Heart right ventricle (tissue), 16 donors: ENCODE results near the gene RAB8A. TPM values are rescaled to one million over a fixed set of nuclear protein-coding genes. Genes with fewer than 3 reads are reported as not detected.

Source experiments
- ATAC-seq, 8 donors: fragments of 200-7000 bp; cut with Tn5 transposase; one replicate each; pipeline ENCODE4 v1.9.1; 2020; ENCODE audit warnings: mild to moderate bottlenecking in 8 of 8, moderate library complexity in 8 of 8, moderate number of reproducible peaks in 1 of 8
- DNase-seq, 2 donors: peaks; one replicate each; pipeline ENCODE4 v3.0.0-alpha.2; 2020
- H3K27ac ChIP-seq, 10 donors: fragments of 200-600 bp; sonication (generic) in 2 of 10; one replicate each; pipeline versions ENCODE4 v1.5.0 to v1.8.0; 2020 to 2022; ENCODE audit warnings: mild to moderate bottlenecking in 3 of 10
- H3K27me3 ChIP-seq, 7 donors: fragments of 200-600 bp; one replicate each; pipeline ENCODE4 v1.8.0; 2021 to 2022; ENCODE audit warnings: mild to moderate bottlenecking in 2 of 7
- H3K36me3 ChIP-seq, 9 donors: fragments of 200-600 bp; sonication (generic) in 1 of 9; one replicate each; pipeline versions ENCODE4 v1.5.0 to v1.8.0; 2020 to 2022; ENCODE audit warnings: mild to moderate bottlenecking in 2 of 9
- H3K4me1 ChIP-seq, 9 donors: fragments of 200-600 bp; sonication (generic) in 1 of 9; one replicate each; pipeline versions ENCODE4 v1.5.0 to v1.8.0; 2020 to 2022; ENCODE audit warnings: mild to moderate bottlenecking in 4 of 9
- H3K4me3 ChIP-seq, 10 donors: fragments of 200-600 bp; sonication (generic) in 2 of 10; one replicate each; pipeline versions ENCODE4 v1.5.0 to v1.8.0; 2020 to 2022; ENCODE audit warnings: mild to moderate bottlenecking in 7 of 10, moderate library complexity in 2 of 10
- H3K9me3 ChIP-seq, 11 donors: fragments of 200-600 bp in 10 of 11; sonication (generic) in 2 of 11; one replicate each; pipeline versions ENCODE4 v1.5.0 to v1.8.0; 2013 to 2022; ENCODE audit warnings: mild to moderate bottlenecking in 2 of 11, control low read depth in 1 of 11, moderate library complexity in 1 of 11
- CTCF ChIP-seq, 9 donors: fragments of 200-600 bp; sonication (generic) in 2 of 9; IDR thresholded peaks; one replicate each; pipeline versions ENCODE4 v1.5.0 to v1.8.0; 2021 to 2022; ENCODE audit warnings: antibody characterized with exemption in 9 of 9, mild to moderate bottlenecking in 5 of 9, moderate library complexity in 1 of 9
- WGBS, 2 donors: extraction: QIAGEN DNeasy Blood & Tissue Kit; methylation state at CpG; one replicate each; pipeline ENCODE4 v1.1.7; 2013; ENCODE audit warnings: inconsistent platforms in 1 of 2; 5-methylcytosine and 5-hydroxymethylcytosine counted together
- intact Hi-C, 10 donors: fragments of 100-400 bp; cut with DNase I; formaldehyde crosslinking; loops; one replicate each; pipeline versions ENCODE4 v1.11.1 to v1.14.2; 2022
- polyA plus RNA-seq, 2 donors: library from polyadenylated mRNA; stranded (reverse); fragments of 200-250 nt; gene quantifications; one replicate each; pipeline ENCODE4 v1.2.3, GENCODE V29; 2013
- total RNA-seq, 10 donors: library from RNA; stranded (reverse); fragmentation: NEBNext Ultra II Directional in 3 of 10; extraction: Animal tissue kit (Norgen Biotek cat#: 25700) in 3 of 10; gene quantifications; one replicate each; pipeline versions ENCODE4 v1.2.1 to v1.2.4, GENCODE V29; 2021 to 2023
- donor health status: Arrhythmogenic right ventricular cardiomyopathy.
- donor health status: ischemic (EF 13 %, LVEDD 7.1; RV severe dilation, severe dysfunction).
- donor health status: healthy with polysubstance abuse.
- donor health status: DM: no; HTN: yes; CAD: no.
- donor health status: DM: no; HTN: no; CAD: no.
- donor health status: ischemic (EF 25% LVEDD 6.9; RV normal size, moderate dysfunction).
- donor health status: ischemic (EF 25% LVEDD 5.7; RV mildly dilated, moderate dysfunction).
- donor health status: healthy.
- donor health status: DM: yes; HTN: yes; CAD: no.
- donor health status: Ischemic cardiomyopathy.
- donor health status: ischemic (EF 35%, LVEDD 5.7; RV mildly dilated, moderate dysfunction).
- donor health status: nonischemic (EF 11% LVEDD 7.7; RV severe dilation, severe dysfunction).
- donor health status: DM: yes; HTN: yes; CAD: no.
- donor health status: PGD.
- donor health status: ischemic (EF 29% LVEDD 5.4; RV normal size, mild dysfunction).
- donor health status: nonischemic (EF 23%, LVEDD 6.1; RV moderate dilation, normal function).

RAB8A gene
- total and polyA plus RNA-seq, 12 donors = 12.1 to 47.4 (median 19.5) TPM

DNA sequence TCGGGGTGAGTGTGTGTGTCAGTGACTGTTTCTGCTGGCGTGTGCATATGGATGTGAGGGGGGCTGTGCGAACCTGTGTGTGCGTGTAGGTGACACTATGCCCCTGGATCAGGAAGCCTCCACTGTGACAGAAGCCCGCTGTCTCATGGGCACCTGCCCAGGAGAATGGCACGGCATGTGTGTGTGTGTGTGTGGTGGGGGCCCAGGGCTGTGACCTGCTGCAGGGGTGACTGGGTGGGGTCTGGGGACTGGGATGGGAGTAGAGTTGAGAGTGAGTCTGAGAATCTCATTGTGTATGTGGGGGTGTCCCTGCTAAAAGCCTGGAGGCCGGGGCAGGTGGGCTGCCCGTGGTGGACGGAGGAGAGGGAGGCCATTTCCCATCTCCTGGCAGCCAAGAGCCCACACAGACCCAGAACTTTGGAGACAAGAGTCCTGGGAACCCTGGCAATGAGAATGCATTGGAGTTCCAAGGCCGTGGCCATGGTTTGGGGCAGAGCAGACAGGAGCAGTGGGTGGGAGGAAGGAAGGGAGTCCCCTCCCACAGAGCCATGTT, 41.8 kb upstream of the RAB8A start:
- H3K4me3 ChIP-seq = peak overlapping the region in 3 of 10 donors; percentile 10 to 26 (median 12)
- peak in 1 of 8 donors; percentile 2 for ATAC-seq

DNA sequence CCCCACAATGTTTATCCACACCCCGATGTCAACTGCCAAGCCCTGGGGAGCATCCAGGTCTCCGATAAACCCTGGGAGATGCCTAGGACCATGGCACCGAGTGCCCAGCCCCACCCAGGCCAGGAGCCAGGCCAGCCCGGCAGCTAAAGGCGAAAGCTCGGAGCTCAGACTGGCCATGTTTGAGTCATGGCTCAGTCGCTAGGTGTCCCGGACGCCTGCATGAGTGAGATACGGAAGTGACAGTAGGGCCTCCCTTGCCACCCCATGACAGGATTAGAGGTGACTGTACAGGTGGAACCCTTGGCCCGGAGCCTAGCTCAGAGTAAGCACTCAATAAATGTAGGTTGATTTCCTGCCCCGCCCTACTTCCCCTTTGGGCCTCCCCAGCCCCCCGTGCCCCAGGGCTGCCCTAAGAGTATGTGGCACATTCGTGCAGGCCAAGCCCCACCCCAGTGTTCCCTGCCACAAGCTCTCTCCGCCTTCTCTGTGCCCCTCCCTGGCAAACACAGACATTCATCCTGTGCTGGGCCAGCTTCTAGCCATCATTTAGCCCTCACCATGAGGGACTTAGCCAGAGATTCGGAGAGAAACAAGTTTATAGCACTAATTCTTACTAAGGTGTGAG, 41.2 kb upstream of the RAB8A start:
- TF ChIP-seq CTCF (IDR thresholded peaks at IDR 0.05) = no peak
- WGBS, 2 donors = 64 to 75% methylated on average over 16 of the region's 16 CpGs
- H3K4me3 ChIP-seq = peak overlapping the region in 3 of 10 donors; percentile 10 to 26 (median 12)
- peak in 7 of 8 donors; percentile 34 to 69 (median 56) for ATAC-seq
- peaks cover 6 to 57% (median 33%) of the 10 kb centered on the region in 9 donors for H3K4me1 ChIP-seq
- intact Hi-C loops = loop anchor here in 1 of 10 donors (5.0 kb wide), 1 partner anchor 42 kb away; the partner anchor contains the start of gene RAB8A
- H3K9me3 ChIP-seq = no peaks in the 10 kb centered on the region
- H3K27me3 ChIP-seq = no peaks in the 10 kb centered on the region
- DNase-seq = peak; percentile 36 to 50
- peak overlapping the region; percentile 56 to 88 (median 78) for H3K27ac ChIP-seq
- no peaks in the 10 kb centered on the region for H3K36me3 ChIP-seq

More for the DNA sequence above, 41.8 kb upstream of the RAB8A start:
- TF ChIP-seq CTCF (IDR thresholded peaks at IDR 0.05) = no peak
- H3K4me1 ChIP-seq = peaks cover 6 to 54% (median 31%) of the 10 kb centered on the region in 9 donors
- no peak for DNase-seq
- H3K9me3 ChIP-seq = no peaks in the 10 kb centered on the region
- no peaks in the 10 kb centered on the region for H3K36me3 ChIP-seq
- intact Hi-C loops = loop anchor here in 4 of 10 donors (5.0 to 10.0 kb wide), 2 partner anchors 42 to 45 kb away; partner anchors contain the start of gene RAB8A (in 4 of the 4)
- H3K27ac ChIP-seq = peak overlapping the region; percentile 56 to 88 (median 78)
- no peaks in the 10 kb centered on the region for H3K27me3 ChIP-seq
- 87% methylated on average over 10 of the region's 10 CpGs for WGBS, 2 donors

GRCh38 chr19:16071072-16071691, 40.5 kb upstream of the RAB8A start:
- Histone ChIP-seq H3K36me3 (no peaks in the 10 kb centered on the region), H3K27me3 (no peaks in the 10 kb centered on the region), H3K27ac (peak overlapping the region; percentile 56 to 88 (median 78)), H3K4me3 (peak overlapping the region in 1 of 10 donors; percentile 12), H3K9me3 (no peaks in the 10 kb centered on the region), H3K4me1 (peaks cover 6 to 63% (median 37%) of the 10 kb centered on the region in 9 donors)
- intact Hi-C loops = loop anchor here in 1 of 10 donors (5.0 kb wide), 1 partner anchor 41 kb away; the partner anchor contains the start of gene RAB8A
- WGBS, 2 donors = 74 to 76% methylated on average over 9 of the region's 9 CpGs
- no peak for TF ChIP-seq CTCF (IDR thresholded peaks at IDR 0.05)
- DNase-seq (no peak), ATAC-seq (no peak)

DNA sequence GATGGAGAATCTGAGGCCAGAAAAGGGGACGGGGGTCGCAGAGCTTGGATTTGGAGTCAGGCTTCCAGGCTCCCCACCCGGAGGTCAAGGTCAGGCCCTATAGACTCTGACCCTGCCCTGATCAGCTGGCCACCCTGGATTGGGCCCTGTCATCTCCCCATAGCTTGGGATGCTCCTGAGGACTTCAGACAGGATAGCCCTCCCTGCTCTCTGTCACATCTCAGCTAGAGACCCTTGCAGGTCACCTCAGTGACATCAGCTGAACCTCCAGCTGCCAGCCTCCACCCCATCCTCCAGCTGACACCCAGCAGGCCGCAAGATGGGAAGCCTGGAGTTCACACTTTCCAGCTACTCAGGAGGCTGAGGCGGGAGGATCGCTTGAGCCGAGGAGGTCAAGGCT, 38.2 kb upstream of the RAB8A start:
- intact Hi-C loops = loop anchor here in 1 of 10 donors (5.0 kb wide), 1 partner anchor 39 kb away; the partner anchor contains the start of gene RAB8A
- DNase-seq = no peak
- WGBS, 2 donors = 90 to 91% methylated on average over 7 of the region's 7 CpGs
- peaks cover 0 to 13% (median 0%) of the 10 kb centered on the region in 9 donors for H3K36me3 ChIP-seq
- H3K27ac ChIP-seq = peak overlapping the region in 1 of 10 donors; percentile 87
- H3K27me3 ChIP-seq = peaks cover 0 to 4% (median 0%) of the 10 kb centered on the region in 7 donors
- TF ChIP-seq CTCF (IDR thresholded peaks at IDR 0.05) = no peak
- no peaks in the 10 kb centered on the region for H3K9me3 ChIP-seq
- peaks cover 6 to 63% (median 41%) of the 10 kb centered on the region in 9 donors for H3K4me1 ChIP-seq
- ATAC-seq = no peak
- H3K4me3 ChIP-seq = no peak overlapping the region
